Stimulated activated naive CD4-positive, alpha-beta T cell (primary cell): Measurements from ENCODE around the gene ACTRT2.

Experiments used
- DNase-seq, 6 experiments: peaks; one replicate each; lab custom pipeline; 2025; lab: John Stamatoyannopoulos, UW

ACTRT2 gene

GRCh38 chr1:3003039-3003940 lies 18.0 kb upstream of the ACTRT2 start:
- no peak for DNase-seq

- DNase-seq = no peak
Measured at GRCh38 chr1:3003941-3004270, 17.4 kb upstream of the ACTRT2 start.

- DNase-seq = no peak
Measured at GRCh38 chr1:3004285-3005205, 16.7 kb upstream of the ACTRT2 start.

GRCh38 chr1:3005771-3006170 lies 15.5 kb upstream of the ACTRT2 start:
- DNase-seq = no peak

DNA sequence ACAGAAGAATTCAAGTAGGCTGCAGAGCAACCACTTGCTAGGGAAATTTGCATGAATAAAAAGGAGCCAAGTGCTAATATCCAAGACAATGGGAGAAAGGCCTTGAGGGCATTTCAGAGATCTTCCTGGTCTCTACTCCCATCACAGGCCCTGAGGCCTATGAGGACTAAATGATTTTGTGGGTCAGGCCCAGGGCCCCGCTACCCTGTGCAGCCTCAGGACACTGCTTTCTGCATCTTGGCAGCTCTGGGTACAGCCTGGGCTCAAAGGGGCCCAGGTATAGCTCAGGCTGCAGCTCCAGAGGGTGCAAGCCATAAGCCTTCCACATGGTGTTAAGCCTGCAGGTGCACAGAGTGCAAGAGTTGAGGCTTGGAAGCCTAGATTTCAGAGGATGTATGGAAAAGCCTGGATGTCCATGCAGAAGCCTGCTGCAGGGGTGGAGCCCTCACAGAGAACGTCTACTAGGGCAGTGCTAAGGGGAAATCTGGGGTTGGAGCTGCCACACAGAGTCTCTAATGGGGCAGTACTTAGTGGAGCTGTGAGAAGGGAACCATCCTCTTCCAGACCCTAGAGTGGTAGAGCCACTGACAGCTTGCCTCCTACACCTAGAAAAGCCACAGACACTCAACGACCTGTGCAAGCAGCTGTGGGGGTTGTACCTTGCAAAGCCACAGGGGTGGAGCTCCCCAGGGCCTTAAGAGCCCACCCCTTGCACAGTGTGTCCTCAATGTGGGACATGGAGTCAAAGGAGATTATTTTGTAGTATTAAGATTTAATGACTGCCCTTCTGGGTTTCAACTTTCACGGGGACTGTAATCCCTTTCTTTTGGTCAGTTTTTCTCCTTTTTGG lies 13.7 kb upstream of the ACTRT2 start:
- no peak for DNase-seq

DNA sequence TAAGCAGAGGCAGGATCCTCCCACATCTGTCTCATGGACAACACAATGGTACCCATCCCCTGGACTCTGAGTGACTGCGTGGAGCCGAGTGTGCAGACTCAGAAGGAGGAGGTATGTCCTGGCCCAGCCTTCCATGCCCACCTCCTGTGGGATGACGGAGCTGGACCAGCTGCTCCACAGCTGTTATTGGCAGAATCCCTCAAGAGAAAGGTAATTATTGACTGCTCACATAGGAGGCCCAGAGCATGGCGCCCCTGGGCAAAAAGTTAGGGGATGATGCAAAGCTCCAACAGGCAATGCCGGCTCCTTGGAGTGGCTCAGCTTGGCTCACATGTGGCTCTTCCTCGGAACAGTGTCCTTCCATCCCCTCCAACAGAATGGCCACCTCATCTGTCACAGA lies 12.2 kb upstream of the ACTRT2 start:
- DNase-seq = no peak

DNA sequence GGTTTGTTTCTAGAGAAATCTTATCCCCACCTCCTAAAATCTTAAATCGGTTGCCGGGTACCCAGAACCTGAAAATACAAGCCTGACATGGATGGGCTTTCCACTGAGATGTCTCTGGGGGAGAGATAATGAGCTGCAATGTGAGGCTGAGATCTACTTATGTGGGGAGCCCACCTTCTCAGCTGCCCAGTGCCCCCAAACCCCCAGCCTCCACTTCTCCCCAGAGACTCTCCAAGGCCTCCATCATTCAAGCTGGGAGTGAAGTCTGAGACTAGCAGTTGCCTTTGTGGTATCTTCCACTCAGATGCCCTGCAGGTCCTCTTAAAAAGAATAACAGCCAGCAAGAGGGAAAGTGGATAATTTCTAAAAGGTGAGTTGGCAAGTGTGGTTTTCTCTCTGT lies 11.7 kb upstream of the ACTRT2 start:
- no peak for DNase-seq

DNA sequence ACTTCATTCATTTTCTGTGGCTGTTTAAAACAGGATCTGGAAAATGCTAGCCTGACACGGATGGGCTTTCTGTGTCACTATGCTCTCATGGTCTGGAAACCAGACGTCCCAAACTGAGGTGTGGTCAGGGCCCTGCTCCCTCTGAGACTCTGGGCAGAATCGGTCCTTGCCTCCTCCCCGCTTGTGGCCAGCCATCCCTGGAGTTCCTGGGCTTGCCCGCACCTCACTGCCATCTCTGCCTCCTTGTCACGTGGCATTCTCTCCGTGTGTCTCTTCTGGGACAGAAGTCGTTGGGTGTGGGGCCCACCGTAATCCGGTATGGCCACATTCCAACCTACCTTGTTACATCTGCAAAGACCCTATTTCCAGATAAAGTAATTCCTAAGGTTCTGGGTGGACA lies 10.1 kb upstream of the ACTRT2 start:
- DNase-seq = no peak

GRCh38 chr1:3011631-3012455 lies 9.4 kb upstream of the ACTRT2 start:
- no peak for DNase-seq

DNA sequence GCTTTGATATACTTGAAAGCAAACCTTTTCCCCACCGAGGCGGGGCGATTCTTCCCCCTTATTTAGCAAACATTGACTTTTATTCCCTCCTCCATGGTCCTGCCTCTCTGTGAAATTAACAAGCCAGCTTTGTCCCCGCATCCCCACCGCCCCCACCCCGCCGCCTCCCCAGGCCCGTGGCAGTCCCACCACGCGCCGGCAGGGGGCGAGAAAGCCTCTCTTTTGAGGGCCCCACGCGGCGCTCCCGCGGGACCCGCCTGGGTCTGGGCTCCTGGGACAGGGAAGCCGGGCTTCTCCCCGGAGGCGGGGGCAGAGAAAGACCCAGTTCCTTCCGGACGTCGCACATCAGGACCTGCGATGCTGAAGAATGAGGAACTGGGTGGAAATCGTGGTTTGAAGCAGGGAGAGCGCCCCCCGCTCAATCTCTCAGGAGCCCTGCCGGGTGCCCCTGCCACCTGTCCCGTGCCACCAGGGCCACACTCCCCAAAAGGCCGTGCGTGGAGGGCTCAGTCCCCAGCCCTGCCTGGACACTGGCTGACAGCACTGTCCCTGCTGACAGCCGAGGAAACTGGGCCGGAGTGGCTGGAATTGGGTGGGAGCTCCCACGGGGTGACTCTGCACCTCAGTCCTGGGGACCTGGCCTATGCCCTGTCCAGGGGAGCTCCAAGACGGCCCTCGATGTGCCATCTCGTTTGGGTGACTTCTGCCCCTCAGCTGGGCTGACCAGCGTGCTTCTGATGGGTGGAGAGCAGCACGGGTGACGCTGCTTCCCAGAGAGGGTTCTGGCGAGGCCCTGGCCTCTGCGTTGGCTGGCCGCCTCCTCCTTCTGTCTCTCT lies 8.6 kb upstream of the ACTRT2 start:
- peak in 5 of 6 experiments; percentile 10 to 40 (median 33) for DNase-seq

DNA sequence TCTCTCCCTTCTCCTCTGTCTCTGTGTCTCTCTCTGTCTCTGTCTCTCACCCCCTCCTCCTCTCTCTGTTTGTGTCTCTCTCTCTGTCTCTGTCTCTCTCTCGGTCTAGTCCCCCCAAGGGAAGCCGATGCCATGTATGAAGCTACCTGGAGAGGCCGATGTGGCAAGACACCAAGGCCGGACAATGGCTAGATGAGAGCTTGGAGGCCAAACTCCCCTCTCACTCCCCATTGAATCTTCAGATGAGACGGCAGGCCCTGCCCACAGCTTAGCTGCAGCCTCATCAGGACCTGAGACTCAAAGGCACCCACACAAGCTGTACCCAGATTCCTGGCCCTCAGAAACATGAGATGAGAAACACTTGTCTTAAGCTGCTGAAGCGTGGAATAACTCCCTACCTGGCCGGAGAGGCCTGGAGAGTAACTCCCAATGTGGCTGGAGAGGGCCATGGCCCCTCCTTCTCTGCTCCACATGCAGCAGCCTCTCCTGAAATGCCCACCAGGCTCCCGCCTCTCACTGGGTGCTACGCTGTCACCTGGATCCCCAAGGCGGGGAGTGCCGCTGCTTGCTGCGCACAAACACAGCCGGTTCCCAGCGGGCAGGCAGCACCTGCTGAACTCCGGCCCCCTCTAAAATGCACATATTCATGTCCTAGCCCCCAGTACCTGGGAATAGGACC lies 7.8 kb upstream of the ACTRT2 start:
- DNase-seq = no peak

DNA sequence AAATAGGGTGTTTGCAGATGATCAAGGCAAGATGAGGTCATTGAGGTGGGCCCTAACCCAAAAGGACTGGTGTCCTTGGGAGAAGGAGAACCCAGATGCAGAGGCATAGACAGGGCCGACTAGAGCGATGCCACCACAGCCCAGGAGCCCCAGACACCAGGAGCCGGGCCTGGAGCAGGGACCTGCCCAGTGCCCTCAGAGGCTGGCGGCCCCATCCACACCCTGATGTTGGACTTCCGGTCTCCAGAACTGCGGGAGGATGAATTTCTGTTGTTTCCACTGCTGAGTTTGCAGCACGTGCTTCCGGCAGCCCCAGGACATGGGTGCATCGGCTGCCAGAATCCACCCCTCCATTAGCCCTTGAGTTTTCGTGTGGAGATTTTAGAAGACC lies 7.2 kb upstream of the ACTRT2 start:
- no peak for DNase-seq

DNA sequence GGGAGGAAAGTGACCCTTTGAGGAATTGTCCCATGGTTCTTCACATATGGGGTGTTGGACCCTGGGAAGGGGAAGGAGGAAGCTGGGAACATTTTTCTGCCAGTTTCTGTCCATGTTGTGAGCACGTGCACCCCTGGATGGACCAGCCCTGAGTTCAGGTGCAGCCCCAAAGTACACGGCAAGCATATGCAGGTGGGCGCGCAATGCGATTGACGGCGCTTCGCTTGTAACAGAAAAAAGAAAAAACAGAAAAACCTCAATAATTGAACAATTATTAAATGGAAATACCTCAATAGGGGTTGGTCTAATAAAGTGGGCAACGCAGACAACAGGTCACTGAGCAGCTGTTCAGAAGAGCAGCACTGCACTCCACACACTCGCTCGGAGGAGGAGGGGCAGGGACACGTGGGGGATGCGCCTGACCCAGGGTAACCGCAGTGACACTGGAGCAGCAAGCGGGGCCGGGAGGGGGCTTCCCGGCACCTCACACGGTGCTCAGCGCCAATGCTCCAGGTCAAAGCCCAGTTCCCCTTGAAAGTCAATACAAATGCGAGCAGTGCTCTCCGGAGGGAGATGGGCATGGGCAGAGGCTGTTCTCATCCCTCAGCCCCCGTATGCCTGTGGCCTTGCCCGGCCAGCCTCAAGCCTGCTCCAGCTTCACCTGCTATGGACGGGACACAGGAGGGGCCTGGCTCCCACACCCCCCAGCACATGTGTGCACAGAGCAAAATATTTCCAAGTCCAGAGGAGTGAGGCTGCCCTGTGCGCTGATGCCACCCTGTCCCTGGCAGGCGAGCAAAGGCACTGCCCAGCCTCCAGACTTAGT lies 6.6 kb upstream of the ACTRT2 start:
- DNase-seq = no peak

- DNase-seq = no peak
Measured at GRCh38 chr1:3015269-3015635, 6.0 kb upstream of the ACTRT2 start.

- DNase-seq = no peak
Measured at GRCh38 chr1:3015744-3016143, 5.5 kb upstream of the ACTRT2 start.

GRCh38 chr1:3016641-3017439 lies 4.4 kb upstream of the ACTRT2 start:
- no peak for DNase-seq

GRCh38 chr1:3017440-3018050 lies 3.7 kb upstream of the ACTRT2 start:
- no peak for DNase-seq

DNA sequence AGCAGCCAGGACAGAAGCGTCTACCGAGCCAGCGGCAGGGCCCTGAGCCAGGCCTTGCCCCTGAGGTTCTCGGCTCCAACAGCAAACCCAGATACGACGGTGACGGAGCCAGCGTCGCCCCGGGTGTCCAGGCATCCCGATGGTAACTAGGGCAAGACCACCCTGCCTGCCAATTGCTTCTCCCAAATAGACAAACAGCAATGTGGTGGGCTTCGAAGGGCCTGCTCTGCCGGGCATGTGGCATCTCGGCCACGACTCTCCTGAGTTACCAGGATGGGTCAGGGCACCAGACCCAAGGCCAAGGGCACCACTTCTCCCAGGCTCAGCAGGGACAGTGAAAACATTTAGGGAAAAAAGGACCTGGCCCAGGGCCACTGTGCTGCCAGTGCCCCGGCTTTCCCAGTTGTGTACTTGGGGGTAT lies 3.2 kb upstream of the ACTRT2 start:
- DNase-seq = no peak
